ENCODE results near the gene CHIA. TPM values are rescaled to one million over a fixed set of nuclear protein-coding genes. Genes with fewer than 3 reads are reported as not detected.

CHIA gene
- polyA plus RNA-seq, 1 of the 3 experiments (the other 2 are of a cell fraction): not detected

GRCh38 chr1:111290104-111290503 is 547 bp upstream of the CHIA start:
- Histone ChIP-seq H3K27me3 (ENCODE audit: insufficient read depth) (no peaks in the 10 kb centered on the region; the same call in 1 of the 2 replicates), H4K20me1 (ENCODE audit: insufficient read depth) (no peaks in the 10 kb centered on the region), H3F3A (replicated peaks; ENCODE audit: insufficient read depth) (no peaks in the 10 kb centered on the region), H3K9me3 (no peaks in the 10 kb centered on the region), H3K9ac (no peak overlapping the region), H3K4me1 (ENCODE audit: control insufficient read depth in 1 of 2, insufficient read depth in 2 of 2, low read depth in 1 of 2, low read length in 1 of 2) (no peaks in the 10 kb centered on the region), H2AFZ (ENCODE audit: low read depth) (no peak overlapping the region), H3K36me3 (replicated peaks in 1 of 2; ENCODE audit: control insufficient read depth in 1 of 2, insufficient read depth in 2 of 2, low read length in 1 of 2) (no peaks in the 10 kb centered on the region), H3K27ac (ENCODE audit: low read depth in 2 of 2, low read length in 1 of 2) (no peak overlapping the region), H3K79me2 (ENCODE audit: insufficient read depth) (no peaks in the 10 kb centered on the region), H3K9me2 (no peaks in the 10 kb centered on the region), H3K4me3 (ENCODE audit: low read depth in 2 of 2, low read length in 1 of 2) (no peak overlapping the region), H3K4me2 (no peak overlapping the region)
- WGBS (ENCODE audit: low lambda C conversion rate): 4% methylated on average over 3 of the region's 3 CpGs
- ChIA-PET POLR2A (no interaction called here), CTCF (interaction anchor here (1.5 kb wide), 1 partner anchor 67 kb away, joined by 4 read pairs; no protein-coding TSS in a partner anchor)
- no peak for DNase-seq
- no peak for TF ChIP-seq JUND (IDR thresholded peaks at IDR 0.05)
- TF ChIP-seq RXRA (IDR thresholded peaks at IDR 0.05; ENCODE audit: borderline replicate concordance, low read depth): no peak
- no peak for TF ChIP-seq ELF1 (IDR thresholded peaks at IDR 0.05)
- TF ChIP-seq GABPA (IDR thresholded peaks at IDR 0.05; ENCODE audit: low read depth): no peak
- TF ChIP-seq GATA2 (CRISPR knock-in tag; IDR thresholded peaks at IDR 0.05): no peak
- no peak for TF ChIP-seq FOXM1 (IDR thresholded peaks at IDR 0.05; ENCODE audit: low read depth)
- TF ChIP-seq PBX3 (IDR thresholded peaks at IDR 0.05): no peak
- TF ChIP-seq MXI1 (IDR thresholded peaks at IDR 0.05; ENCODE audit: low read depth, low read length): no peak
- TF ChIP-seq NFIC (IDR thresholded peaks at IDR 0.05; ENCODE audit: borderline replicate concordance): no peak
- TF ChIP-seq EP300 (IDR thresholded peaks at IDR 0.05; ENCODE audit: borderline replicate concordance in 1 of 2, low read depth in 1 of 2, low read length in 1 of 2): no peak
- TF ChIP-seq USF1 (IDR thresholded peaks at IDR 0.05; ENCODE audit: borderline replicate concordance, low read depth): no peak
- TF ChIP-seq CHD2 (IDR thresholded peaks at IDR 0.05; ENCODE audit: low read length, partially characterized antibody): no peak
- TF ChIP-seq EZH2phosphoT487 (IDR thresholded peaks at IDR 0.05; ENCODE audit: borderline replicate concordance, low read depth): no peak

- Histone ChIP-seq H3K4me3 (ENCODE audit: low read depth in 2 of 2, low read length in 1 of 2) (no peak overlapping the region), H3K4me2 (no peak overlapping the region), H4K20me1 (ENCODE audit: insufficient read depth) (no peaks in the 10 kb centered on the region), H3K27ac (ENCODE audit: low read depth in 2 of 2, low read length in 1 of 2) (no peak overlapping the region), H2AFZ (ENCODE audit: low read depth) (no peak overlapping the region), H3K36me3 (replicated peaks in 1 of 2; ENCODE audit: control insufficient read depth in 1 of 2, insufficient read depth in 2 of 2, low read length in 1 of 2) (no peaks in the 10 kb centered on the region), H3K79me2 (ENCODE audit: insufficient read depth) (no peaks in the 10 kb centered on the region), H3K9me3 (no peaks in the 10 kb centered on the region), H3K27me3 (ENCODE audit: insufficient read depth) (peaks cover 4% of the 10 kb centered on the region; the same call in 1 of the 2 replicates), H3K4me1 (ENCODE audit: control insufficient read depth in 1 of 2, insufficient read depth in 2 of 2, low read depth in 1 of 2, low read length in 1 of 2) (no peaks in the 10 kb centered on the region), H3K9ac (no peak overlapping the region), H3F3A (replicated peaks; ENCODE audit: insufficient read depth) (no peaks in the 10 kb centered on the region), H3K9me2 (no peaks in the 10 kb centered on the region)
- ChIA-PET POLR2A (no interaction called here), CTCF (interaction anchor here (1.1 kb wide), 1 partner anchor 17 kb away, joined by 3 read pairs; no protein-coding TSS in a partner anchor)
- no peak for DNase-seq
- TF ChIP-seq JUND (IDR thresholded peaks at IDR 0.05) (no peak), ZBTB33 (IDR thresholded peaks at IDR 0.05; ENCODE audit: borderline replicate concordance, low read depth) (no peak), POLR2AphosphoS5 (IDR thresholded peaks at IDR 0.05; ENCODE audit: low read depth, low read length) (no peak), NRF1 (IDR thresholded peaks at IDR 0.05; ENCODE audit: low read depth, low read length) (no peak), MAX (IDR thresholded peaks at IDR 0.05; ENCODE audit: low read depth) (no peak)
Observed at GRCh38 chr1:111294390-111294789, 3.7 kb downstream of the CHIA start.

Data from SK-N-SH (cell line).